Fibroblast of lung (primary cell): ENCODE results near the gene TMEM126B. TPM values are rescaled to one million over a fixed set of nuclear protein-coding genes. Genes with fewer than 3 reads are reported as not detected.

Source experiments
- DNase-seq, 2 donors: peaks; one replicate each; pipeline versions ENCODE4 v3.0.0 to v3.0.0-alpha.2; 2010; ENCODE audit warnings: low read depth in 2 of 2
- H2AFZ ChIP-seq: 2 replicates; pipeline ENCODE4 v1.5.1; 2012; ENCODE audit warnings: low read length, control low read depth, inconsistent platforms
- H3K27ac ChIP-seq: 2 replicates; pipeline ENCODE4 v1.5.1; 2011; ENCODE audit warnings: low read length, control low read depth; ENCODE audit not compliant: insufficient read depth
- H3K27me3 ChIP-seq: 2 replicates; pipeline ENCODE4 v1.5.1; 2011; ENCODE audit warnings: mild to moderate bottlenecking, low read length; ENCODE audit not compliant: control insufficient read depth, insufficient read depth
- H3K36me3 ChIP-seq: 2 replicates; pipeline ENCODE4 v1.5.1; 2011; ENCODE audit warnings: low read length; ENCODE audit not compliant: control insufficient read depth, insufficient read depth
- H3K4me1 ChIP-seq: 2 replicates; pipeline ENCODE4 v1.5.1; 2011; ENCODE audit warnings: low read length; ENCODE audit not compliant: control insufficient read depth, insufficient read depth; ENCODE audit errors: extremely low read depth
- H3K4me2 ChIP-seq: 2 replicates; pipeline ENCODE4 v1.5.1; 2011; ENCODE audit warnings: low read length, control low read depth; ENCODE audit not compliant: insufficient read depth; ENCODE audit errors: extremely low read depth
- H3K4me3 ChIP-seq, 4 experiments: fragments of 200-600 bp in 1 of 4; sonication (generic) in 1 of 4; replicated peaks in 1 of 4; 2 replicates each; pipeline ENCODE4 v1.5.1; 2011 to 2016; ENCODE audit warnings: low read length in 4 of 4, low read depth in 3 of 4, mild to moderate bottlenecking in 3 of 4, control low read depth in 2 of 4, inconsistent platforms in 1 of 4, mixed read lengths in 1 of 4; ENCODE audit not compliant: insufficient read depth in 1 of 4; ENCODE audit errors: control extremely low read depth in 1 of 4
- H3K79me2 ChIP-seq: 2 replicates; pipeline ENCODE4 v1.5.1; 2012; ENCODE audit warnings: mild to moderate bottlenecking, low read length, inconsistent platforms; ENCODE audit not compliant: control insufficient read depth, insufficient read depth
- H3K9ac ChIP-seq: 2 replicates; pipeline ENCODE4 v1.5.1; 2011; ENCODE audit warnings: mild to moderate bottlenecking, low read length, control low read depth; ENCODE audit not compliant: insufficient read depth
- H3K9me3 ChIP-seq: 2 replicates; pipeline ENCODE4 v1.5.1; 2012; ENCODE audit warnings: low read depth, low read length; ENCODE audit not compliant: control insufficient read depth, insufficient read depth
- H4K20me1 ChIP-seq: 2 replicates; pipeline ENCODE4 v1.5.1; 2011; ENCODE audit warnings: low read length; ENCODE audit not compliant: control insufficient read depth, insufficient read depth; ENCODE audit errors: extremely low read depth
- EZH2 ChIP-seq: IDR thresholded peaks from 2 replicates; pipeline ENCODE4 v1.5.1; 2012; ENCODE audit warnings: low read length, control low read depth, mild to moderate bottlenecking; ENCODE audit errors: missing control alignments
- polyA plus RNA-seq, 2 donors: library from polyadenylated mRNA; depleted of rRNA in 1 of 2; stranded (reverse) in 1 of 2; unstranded in 1 of 2; fragments of >200 nt; gene quantifications; 2 replicates each; pipeline ENCODE4 v1.2.1, GENCODE V29; 2011 to 2012; ENCODE audit warnings: missing spikeins in 1 of 2
- total RNA-seq: library from RNA; depleted of rRNA; stranded (reverse); fragments of >200 nt; gene quantifications from 2 replicates; pipeline ENCODE4 v1.2.1, GENCODE V29; 2014
- TF ChIP-seq, protein P1 (sequence below), 2 donors: IDR thresholded peaks in 1 of 2; conservative IDR thresholded peaks in 1 of 2; 1 replicate in 1 of 2; 2 replicates in 1 of 2; pipeline ENCODE4 v1.5.1; 2011 to 2012; ENCODE audit warnings: low read length in 2 of 2, control low read depth in 1 of 2, inconsistent platforms in 1 of 2, low read depth in 1 of 2, mild to moderate bottlenecking in 1 of 2

The TMEM126B gene
- total and polyA plus RNA-seq, 2 donors (not counting 1 experiment from before 2014, with no cell fraction given): 70.5 to 84.5 TPM

DNA sequence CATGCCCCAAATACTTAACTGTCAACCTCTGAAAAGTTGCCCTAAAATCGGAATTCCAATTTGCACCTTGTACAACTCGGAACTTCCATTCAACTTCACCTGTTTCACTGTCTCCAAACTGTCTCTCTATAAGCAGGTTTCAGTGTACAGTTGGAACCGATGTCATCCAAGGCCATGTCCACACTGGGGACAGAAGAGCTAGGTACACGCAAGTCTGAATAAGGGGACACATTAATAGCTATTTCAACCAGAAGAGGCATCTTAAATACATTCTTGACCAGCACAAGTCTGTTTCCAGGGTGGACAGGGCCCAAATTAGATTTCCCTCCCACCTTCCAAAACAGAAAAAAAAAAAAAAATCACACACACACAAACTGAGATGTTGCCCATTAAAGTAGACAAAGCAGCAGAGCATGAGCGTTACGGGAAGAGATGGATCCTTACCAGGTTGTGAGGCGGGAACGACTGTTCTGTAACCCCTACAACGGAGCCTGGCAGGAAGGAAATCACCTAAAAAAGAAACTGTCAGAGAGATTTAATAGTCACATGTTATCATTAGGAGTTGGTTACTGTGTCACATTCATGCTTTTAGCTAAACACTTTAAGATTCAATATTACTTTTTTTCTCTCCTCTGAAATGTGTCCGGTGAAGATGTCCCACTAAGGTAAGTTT lies 34.8 kb downstream of the TMEM126B start:
- H3K4me3 ChIP-seq: peak overlapping the region; percentile 62 to 96 (median 92)
- peak overlapping the region; percentile 76 for H3K4me2 ChIP-seq
- H3K9me3 ChIP-seq: no peaks in the 10 kb centered on the region
- H4K20me1 ChIP-seq: peaks cover 6% of the 10 kb centered on the region
- H3K4me1 ChIP-seq: peaks cover 6% of the 10 kb centered on the region
- peaks cover 2% of the 10 kb centered on the region for H3K36me3 ChIP-seq
- no peak for TF ChIP-seq EZH2
- TF ChIP-seq, protein P1, sequence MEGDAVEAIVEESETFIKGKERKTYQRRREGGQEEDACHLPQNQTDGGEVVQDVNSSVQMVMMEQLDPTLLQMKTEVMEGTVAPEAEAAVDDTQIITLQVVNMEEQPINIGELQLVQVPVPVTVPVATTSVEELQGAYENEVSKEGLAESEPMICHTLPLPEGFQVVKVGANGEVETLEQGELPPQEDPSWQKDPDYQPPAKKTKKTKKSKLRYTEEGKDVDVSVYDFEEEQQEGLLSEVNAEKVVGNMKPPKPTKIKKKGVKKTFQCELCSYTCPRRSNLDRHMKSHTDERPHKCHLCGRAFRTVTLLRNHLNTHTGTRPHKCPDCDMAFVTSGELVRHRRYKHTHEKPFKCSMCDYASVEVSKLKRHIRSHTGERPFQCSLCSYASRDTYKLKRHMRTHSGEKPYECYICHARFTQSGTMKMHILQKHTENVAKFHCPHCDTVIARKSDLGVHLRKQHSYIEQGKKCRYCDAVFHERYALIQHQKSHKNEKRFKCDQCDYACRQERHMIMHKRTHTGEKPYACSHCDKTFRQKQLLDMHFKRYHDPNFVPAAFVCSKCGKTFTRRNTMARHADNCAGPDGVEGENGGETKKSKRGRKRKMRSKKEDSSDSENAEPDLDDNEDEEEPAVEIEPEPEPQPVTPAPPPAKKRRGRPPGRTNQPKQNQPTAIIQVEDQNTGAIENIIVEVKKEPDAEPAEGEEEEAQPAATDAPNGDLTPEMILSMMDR (conservative IDR thresholded peaks at IDR 0.05 in 1 of 2, IDR thresholded peaks at IDR 0.05 in 1 of 2; ENCODE audit: low read depth in 1 of 2, low read length in 2 of 2): no peak
- peak; percentile 10 to 11 for DNase-seq
- H3K79me2 ChIP-seq: peaks cover 61% of the 10 kb centered on the region
- peak overlapping the region; percentile 99 for H3K9ac ChIP-seq
- H3K27me3 ChIP-seq: no peaks in the 10 kb centered on the region
- H2AFZ ChIP-seq: no peak overlapping the region
- H3K27ac ChIP-seq: peak overlapping the region; percentile 97

DNA sequence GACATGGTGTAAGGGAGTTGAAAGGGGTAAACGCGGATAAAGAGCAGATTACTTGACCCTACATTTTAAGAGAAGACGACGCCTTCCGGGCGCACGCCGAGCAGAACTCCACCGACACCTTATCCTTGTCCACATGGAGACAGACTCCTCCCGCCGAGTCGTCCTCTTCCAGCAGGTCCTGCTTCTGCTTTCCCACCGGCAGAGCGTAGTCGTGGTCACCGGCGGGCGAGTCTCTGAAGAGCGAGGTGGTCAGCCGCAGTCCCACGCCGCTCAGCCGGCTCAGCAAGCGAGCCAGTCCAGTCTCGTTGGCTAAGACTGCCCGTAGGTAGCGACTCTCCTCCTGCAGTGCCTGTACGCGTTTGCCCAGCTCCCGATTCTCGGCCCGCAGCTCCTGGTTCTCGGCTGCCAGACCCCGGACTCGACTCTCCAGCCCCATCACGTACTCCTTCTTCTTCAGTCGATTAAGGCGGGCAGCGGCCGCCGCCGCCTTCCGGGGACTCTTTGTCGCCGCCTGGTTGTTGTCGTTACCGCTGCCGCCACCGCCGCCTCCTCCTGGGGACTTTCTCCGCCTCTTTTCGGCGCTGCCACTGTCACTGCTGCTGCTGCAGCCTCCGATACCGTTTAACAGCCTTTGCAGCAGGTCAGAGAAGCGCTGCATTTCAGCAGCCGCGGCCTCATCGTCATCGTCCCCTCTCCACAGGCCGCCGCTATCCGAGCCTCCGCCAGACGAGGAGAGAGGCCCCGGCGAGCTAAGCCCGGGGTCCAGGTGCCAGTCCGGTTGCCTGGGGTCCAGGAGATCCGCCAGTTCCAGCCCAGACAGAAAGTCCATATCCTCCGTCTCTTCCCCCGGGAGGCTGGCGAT lies 35.6 kb downstream of the TMEM126B start:
- peaks cover 6% of the 10 kb centered on the region for H4K20me1 ChIP-seq
- no peaks in the 10 kb centered on the region for H3K27me3 ChIP-seq
- H3K27ac ChIP-seq: peak overlapping the region; percentile 97
- no peak overlapping the region for H2AFZ ChIP-seq
- peaks cover 6% of the 10 kb centered on the region for H3K4me1 ChIP-seq
- H3K4me2 ChIP-seq: peak overlapping the region; percentile 76
- TF ChIP-seq EZH2: no peak
- TF ChIP-seq, protein P1 (conservative IDR thresholded peaks at IDR 0.05 in 1 of 2, IDR thresholded peaks at IDR 0.05 in 1 of 2; ENCODE audit: low read depth in 1 of 2, low read length in 2 of 2): peak; percentile 19 to 35
- peaks cover 2% of the 10 kb centered on the region for H3K36me3 ChIP-seq
- H3K9ac ChIP-seq: peak overlapping the region; percentile 99
- H3K9me3 ChIP-seq: no peaks in the 10 kb centered on the region
- H3K79me2 ChIP-seq: peaks cover 53% of the 10 kb centered on the region
- peak overlapping the region; percentile 62 to 96 (median 92) for H3K4me3 ChIP-seq
- peak; percentile 53 to 60 for DNase-seq
